NCI-H1694 (cell line): ENCODE data around the gene GPATCH8.

Experiments used
- DNase-seq: peaks from one replicate; lab custom pipeline; 2025; lab: John Stamatoyannopoulos, UW

GPATCH8 gene

DNA sequence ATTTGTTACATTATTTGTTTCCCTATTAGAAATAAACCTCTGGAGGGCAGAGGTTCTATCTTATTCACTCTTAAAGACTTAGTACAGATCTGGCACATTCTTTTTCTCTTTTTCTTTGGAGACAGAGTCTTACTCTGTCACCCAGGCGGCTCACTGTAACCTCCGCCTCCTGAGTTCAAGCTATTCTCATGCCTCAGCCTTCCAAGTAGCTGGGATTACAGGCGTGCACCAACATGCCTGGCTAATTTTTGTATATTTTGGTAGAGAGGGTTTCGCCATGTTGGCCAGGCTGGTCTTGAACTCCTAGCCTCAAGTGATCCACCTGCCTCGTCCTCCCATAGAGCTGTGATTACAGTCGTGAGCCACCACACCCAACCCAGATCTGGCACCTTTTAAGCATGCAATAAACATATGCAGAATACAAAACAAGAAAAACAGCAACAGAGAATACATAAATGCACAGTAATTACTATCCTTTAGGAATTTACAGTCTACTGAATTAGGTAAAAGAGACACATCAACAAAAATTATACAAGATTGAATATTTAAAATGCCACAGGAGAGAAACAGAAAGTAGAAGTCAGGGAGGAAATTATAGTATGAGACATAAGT is 52.1 kb downstream of the GPATCH8 start:
- DNase-seq, result no peak

DNA sequence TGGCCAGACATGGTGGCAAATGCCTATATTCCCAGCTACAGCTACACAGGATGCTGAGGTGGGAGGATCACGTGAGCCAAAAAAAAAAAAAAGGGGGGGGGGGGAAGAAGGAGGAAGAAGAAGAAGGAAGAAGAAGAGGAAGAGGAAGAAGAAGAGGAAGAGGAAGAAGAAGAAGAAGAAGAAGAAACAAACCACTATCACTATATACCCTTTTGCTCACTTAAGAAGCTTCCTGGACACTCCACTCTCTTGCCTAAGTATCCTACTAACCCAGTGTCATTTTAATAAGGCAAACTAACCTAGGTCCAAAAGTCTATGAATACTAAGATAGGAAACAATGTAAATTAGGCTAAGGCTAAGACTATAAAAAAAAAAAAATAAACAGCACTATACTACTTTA is 54.8 kb downstream of the GPATCH8 start:
- DNase-seq, result no peak

DNA sequence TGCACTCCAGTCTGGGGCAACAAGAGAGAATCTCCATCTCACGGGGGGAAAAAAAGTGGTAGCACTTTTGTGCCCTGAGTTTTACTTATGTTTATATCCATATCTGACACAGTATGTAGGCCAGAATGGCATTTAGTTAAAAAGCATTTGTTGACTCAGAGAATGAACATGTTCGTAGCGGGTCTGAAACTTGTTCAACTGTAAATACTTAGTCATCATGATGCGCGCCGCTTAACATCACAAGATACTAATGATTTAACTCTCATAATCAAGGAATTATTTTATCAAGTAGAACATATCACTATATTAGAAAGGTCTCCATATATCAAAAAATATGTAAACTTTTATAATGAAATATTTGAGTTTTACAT is 58.5 kb downstream of the GPATCH8 start:
- DNase-seq, result no peak

DNA sequence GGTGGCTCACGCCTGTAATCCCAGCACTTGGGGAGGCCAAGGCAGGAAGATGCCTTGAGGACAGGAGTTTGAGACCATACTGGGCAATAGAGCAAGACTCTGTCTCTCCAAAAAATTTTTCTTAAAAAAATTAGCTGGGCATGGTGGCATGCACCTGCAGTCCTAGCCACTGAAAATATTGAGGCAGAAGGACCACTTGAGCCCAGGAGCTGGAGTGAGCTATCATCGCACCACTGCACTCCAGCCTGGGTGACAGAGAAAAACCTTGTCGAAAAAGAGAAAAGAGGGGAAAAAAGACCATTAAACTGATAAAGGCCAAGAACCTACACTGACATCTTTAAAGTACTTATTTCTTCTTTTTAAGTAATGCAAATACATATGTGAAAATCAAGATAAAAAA is 60.4 kb downstream of the GPATCH8 start:
- DNase-seq, result no peak

DNA sequence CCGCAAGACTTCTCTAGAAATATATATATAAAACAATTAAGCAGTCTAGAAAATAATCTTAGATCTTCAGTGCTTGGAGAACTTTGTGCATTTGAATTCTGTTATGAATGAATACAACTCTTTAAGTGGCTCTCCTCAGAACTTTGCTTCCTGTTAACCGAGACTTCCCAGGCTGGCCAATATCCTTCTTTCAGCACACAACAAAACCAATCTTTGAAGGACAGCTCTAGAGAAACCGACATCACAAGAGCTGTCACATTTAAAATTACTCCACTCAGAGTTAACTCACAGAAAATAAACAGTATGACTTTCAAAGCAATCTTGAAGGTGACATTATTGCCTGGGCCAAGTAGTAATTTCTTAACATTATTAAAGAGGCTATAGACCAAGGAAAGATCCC is 64.0 kb downstream of the GPATCH8 start:
- no peak for DNase-seq

DNA sequence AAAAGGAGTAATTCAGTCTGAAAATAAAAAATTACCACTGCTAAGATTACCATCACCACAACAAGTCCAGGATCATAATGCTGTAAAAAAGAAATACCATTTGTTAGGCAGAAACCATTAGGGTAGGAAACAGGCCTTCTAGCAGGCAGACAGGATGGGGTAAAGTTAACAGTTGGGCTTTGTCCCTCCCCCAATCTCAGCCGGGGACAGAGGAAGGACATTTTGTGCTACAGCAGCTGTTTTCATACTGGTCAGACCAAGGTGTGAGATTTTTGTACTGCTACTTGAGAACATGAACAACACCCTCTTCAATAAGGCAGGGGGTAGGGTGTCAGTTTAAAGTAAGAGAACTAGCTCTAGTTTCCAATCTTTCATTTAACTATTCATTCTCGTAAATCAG is 64.6 kb downstream of the GPATCH8 start:
- no peak for DNase-seq

DNA sequence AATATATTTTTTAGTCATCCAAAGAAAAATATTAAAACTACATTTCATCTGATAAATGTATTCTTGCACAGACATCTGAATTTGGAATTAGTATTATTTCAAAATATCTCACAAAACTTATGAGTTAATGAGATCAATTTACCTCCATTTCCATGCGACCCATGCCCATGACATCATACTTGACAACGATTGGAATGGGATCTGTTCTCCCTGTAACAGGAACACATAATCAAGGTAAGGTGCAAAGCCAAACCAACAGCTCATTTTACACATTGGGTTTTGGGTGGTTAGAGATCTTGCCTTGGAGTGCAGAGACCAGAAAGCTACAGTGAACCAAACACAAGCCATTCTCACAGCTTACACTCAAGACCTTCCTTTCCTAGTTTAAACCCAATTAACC is 66.9 kb downstream of the GPATCH8 start:
- DNase-seq, result no peak

DNA sequence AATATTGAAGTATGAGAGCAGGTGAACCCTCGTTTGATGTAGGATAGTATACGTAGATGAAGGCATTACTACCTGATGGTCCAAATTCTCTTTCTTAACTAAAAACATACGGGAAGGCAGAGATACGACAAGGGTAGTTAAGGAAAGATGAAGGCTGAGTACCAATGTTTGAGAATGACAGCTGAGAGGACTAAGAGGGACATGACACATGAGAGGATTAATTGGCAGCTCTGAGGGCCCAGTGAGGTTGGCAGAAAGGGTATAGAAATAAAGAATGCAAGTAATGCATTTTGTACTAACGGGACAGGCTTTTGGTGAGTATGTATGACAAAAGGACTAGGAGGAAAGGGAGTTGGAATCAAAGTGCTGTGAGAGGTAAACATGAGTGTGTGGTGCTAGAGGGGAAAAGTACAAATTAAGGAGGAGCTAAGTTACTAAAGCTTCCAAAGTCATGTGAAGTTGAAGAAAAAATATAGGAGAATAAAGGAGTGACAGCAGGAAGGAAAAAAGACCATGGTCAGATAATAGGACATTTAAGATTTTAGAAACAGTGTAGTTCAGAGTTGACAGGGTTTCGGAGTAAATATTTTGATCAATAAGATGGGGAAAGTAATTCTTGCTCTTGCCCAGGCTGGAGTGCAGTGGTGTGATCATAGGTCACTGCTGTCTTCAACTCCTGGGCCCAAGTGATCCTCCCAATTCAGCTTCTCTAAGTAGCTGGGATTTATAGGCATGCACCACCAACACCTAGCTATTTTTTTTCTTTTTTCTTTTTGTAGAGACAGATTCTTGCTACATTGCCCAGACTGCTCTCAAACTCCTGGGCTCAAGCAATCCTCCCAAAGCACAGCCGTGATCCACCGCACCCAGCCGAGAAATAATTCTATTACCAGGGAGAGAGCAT is 70.7 kb downstream of the GPATCH8 start:
- DNase-seq, result no peak

DNA sequence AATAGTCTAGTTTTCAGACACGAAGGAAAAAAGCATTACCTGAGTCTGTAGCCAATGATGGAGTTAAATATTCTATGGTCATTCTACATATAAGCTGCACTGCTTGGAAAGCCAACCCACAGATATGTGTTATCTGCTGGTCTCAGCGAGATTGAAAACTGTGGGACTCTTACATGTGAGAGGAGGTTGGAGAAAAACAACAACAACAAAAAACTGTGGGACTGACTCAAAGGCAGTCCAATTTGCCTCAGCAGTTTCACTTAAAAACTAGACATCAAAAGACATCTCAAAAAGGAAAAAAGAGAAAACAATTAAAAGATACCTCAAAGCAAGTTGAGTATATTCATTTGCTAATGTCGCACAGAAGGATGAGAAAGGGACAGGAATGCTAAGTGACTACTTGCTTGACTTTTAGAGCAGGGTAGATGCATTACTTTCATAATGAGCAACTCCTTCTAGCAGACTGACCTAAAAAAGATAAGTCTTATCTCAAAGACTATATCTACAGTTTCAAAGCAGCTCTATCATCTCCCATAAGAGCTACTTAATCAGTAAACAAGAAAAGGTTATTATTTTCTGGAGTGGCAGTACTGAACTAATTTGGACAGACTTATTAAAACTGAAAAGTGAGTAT is 78.3 kb downstream of the GPATCH8 start:
- no peak for DNase-seq

DNA sequence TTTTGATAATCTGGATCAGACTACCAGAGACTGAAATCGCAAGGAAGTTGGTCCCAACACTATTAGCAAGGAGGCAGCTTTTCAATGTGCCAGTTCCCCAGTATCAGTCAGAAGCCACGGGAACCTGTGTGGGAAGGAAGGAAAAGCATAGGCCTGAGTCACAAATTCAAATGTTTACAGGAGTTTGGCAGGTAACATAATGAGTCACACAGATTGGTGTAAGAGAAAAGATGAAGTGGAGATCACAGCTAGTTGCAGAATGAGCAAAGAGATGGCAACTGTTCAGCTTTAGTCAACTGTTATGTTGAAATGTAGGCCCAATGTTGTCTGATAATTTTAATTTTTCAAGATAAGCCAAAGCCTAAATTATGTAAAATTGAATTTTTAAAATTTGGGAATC is 85.7 kb downstream of the GPATCH8 start:
- no peak for DNase-seq

DNA sequence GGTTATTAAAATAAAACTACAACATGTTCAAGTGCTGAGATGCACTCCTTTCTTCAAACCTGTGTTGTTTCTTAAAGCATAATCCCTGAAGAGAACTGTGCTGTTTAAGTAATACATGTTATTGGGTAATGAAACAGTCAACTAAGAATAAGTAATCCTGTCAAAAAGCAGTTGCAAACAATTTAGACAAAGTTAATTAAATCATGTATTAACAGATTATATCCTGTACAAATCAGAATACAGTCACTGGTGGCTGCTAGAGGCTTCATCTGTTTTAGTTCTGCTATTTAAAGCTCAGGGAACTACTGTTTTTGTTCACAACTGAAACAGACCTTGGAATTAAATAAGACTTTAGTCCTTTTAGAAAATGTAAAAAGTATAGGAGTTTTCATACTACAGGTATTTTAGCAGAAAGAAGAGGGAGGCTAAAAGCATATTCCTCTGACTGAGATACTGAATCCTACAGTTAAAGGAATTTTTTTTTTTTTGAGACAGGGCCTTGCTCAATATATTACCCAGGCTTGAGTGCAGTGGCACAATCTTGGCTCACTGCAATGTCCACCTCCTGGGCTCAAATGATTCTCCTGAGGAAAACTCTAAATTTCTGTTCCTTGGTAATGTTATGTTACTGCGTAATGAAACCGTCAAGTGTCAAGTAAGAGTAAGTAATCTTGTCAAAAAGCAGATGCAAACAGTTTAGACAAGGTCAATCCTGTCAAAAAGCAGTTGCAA is 86.5 kb downstream of the GPATCH8 start:
- DNase-seq, result no peak

DNA sequence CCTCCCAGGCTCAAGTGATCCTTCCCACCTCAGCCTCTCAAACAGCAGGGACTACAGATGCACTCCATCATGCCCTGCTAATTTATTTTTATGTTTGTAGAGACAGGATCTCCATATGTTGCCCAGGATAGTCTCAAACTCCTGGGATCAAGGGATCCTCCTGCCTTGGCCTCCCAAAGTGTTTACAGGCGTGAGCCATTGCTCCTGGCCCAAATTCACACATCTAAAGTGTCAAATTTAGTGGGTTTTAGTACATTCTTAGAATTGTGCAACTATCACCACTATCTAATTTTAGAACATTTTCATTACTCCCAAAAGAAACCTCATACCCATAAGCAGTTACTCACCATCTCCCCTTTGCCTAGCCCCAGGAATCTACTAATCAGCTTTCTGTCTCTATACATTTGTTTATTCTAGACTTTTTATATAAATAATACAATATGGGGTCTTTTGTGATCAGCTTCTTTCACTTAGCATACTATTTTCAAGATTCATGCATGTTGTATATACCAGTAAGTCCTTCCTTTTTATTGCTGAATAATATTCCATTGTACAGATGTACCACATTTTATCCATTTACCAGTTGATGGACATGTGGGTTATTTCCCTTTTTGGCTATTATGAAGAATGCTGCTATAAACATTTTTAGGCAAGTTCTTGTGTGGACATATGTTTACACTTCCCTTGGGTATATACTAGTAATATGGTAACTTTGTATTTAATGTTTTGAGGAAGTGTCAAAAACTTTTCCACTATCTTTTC is 88.6 kb downstream of the GPATCH8 start:
- DNase-seq, result no peak

DNA sequence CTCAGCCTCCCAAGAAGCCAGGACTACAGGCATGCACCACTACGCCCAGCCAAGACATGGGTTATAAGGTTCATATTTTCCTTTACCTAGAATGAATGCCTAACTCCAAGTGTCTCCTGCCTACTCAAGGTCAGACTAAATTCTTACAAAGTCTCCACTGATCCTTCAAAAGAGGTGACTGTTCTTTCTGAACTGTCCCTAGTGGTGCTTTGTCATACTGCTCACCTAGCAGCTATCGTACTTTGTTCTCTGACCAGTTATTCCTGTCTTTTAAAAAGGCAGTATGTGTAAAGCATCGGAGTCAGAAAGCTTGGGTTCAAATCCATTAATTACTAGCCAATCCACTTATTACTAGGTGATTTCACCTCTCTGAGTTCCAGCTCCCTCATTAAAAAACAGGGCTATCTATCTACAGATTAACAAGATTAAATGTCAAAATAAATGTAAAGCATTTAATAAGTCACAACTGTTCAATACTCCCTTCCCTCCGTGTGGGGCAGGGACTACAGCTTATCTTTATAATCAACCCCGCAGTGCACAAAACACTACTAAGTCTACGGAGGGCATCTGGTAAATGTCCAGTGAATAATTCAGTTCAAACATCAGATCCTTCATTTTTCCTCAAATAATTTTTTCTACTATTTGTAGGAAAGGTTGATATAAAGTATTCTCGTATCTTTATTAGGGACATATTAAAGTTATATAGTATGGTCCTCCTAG is 93.7 kb downstream of the GPATCH8 start:
- DNase-seq, result no peak

DNA sequence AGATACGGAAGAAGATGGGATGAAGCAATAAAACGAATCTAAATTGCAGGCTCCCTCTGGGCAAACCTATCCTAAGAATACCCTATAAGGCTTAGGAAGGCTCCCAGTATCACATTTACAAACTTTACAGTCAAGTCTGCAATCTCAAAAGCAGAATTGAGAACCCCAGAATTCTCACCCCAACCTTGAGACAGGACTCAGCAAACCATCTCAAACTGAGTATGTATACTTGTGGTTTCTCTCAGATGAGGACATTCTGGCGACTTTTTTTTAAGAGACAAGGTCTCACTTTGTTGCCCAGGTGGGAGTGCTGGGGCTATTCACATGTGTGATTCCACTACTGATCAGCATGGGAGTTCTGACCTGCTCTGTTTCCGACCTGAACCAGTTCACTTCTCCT is 94.4 kb downstream of the GPATCH8 start:
- DNase-seq, result no peak

DNA sequence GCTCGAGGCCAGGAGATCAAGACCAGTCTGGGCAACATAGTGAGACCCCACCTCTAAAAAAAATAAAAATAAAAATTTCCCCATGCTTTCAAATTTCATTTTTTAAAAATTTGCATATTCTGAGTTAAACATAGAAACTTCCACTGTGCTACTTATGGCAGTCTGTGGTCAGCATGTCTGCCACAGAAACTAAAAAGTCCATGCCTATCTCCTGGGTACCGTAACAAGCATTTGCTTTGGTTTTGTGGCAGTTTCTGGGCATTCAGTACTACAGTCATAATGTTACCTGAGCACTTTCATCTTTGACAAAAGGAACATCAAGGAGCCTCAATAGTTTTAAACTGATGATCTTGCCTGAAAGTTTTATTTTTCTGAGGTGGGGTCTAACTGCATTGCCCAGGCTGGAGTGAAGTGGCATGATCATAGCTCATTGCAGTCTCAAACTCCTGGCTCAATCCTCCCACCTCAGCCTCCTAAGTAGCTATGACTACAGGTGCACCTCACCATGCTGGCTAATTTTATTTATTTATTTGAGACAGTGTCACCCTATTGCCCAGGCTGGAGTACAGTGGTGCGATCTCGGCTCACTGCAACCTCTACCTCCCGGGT is 100.5 kb downstream of the GPATCH8 start:
- DNase-seq, result no peak

DNA sequence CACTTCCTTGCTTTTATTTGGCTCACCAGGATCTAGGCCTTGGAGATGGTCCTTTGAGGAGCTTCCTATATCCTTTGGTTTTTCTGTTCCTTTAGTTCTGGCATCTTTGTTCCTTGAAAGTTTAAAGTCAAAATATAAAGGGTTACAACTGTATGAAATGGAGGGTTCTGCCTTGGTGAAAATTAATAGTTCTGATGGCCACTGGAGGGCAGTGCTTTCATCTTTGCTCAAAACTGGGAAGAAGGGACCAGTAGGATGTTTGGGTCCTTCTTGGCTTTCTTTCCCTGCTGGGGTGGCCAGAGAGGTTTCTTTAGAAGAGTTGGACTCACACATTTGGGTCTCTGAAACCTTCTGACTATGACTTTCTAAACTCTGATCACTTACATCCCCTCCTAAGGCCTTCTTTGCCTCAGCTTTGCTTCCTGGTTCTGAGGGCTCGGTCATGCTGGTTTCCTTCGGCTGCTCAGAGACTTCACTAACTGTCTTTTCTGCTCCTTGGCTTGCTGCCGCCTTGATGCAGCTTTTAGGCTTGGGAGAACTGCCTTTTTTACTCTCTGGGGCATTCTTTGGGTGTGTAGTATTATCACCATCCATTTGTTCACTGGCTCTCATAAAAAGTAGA is 102.9 kb downstream of the GPATCH8 start:
- DNase-seq, result no peak

DNA sequence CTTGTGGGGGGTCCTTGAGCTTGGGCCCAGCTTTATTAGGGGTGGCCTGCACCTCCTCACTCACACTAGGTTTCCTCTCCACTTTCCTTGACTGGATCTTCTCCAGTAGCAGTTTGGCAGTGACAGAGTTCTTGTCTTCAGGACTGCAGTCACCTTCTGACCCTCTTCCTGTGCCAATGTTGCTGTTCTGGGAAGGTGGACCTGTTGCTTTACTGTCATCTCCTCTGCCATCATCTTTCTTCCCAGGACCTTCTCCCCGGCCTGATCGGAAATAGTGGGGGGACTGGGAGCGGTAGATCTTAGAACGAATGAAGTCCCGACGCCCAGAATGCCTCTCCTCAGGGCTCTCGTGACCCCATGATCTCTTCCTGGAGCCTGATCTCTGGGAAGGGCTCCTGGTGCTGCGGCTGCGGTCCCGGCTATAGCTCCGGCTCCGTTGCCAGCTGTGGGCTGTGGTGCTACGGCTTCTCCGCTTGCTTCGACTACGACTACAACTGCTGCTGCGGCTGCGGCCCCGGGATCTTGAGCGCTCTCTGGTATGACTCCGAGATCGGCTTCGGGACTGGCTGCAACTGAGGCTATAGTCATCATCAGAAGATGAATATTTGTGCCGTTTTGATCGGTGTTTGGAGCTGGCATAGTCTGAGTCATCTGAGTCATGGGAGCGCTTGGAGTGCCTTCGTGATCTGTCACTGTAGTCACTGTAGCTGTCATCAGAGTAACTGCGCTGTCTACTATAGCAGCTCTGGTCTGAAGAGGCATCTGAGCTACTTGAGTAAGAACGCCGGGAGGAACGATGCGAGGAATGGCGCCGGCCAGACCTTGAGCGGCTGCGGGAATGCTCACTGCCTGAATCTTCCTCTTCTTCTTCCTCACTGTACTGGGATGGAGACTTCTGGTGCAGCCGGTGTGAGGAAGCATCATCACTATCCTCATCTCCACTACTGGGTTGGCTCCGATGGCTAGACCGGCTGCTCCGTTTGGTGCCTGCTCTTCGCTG is 104.2 kb downstream of the GPATCH8 start:
- no peak for DNase-seq

DNA sequence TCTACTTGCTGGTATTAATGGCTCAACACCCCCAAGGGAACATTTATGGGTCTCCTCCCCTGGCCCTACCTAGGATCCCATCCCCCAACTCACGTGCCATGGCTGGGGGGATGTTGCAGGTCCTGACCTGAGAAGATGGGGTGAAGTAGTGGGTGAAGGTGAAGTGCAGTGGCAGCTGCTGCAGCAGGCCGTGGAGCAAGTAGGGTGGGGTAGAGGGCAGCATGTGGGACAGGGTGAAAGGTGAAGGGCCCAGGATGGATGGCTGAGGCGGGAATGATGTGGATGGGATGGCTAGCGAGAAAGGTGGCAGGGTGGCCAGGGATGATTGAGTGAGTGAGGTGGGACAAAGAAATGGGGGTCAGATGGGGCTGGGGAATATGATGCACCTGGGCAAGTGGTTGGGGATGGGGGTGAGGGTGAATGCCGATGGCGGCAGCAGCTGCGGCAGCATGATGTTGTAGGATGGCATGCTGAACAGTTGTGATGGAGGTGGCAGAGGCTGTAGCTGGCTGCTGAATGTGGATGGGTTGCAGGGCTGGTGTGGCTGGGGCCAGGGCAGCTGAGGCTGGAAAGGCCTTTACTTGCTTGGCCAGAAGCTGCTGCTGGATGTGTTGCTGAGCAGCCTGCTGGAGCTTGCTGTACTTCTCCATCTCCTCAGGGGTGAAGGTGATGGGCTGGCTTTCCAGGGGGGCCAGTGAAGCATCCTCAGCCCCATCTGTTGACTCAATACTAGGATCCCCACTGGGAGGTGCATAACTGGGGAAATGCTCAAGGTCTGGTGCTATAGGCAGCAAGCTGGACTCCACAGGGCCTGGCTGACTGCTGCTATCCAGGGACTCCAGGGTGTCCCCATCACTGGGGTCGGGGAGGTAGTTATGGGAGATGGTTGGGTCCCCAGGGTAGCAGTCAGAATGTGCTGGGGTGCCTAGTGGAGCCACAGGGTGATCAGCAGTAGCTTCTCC is 105.4 kb downstream of the GPATCH8 start:
- DNase-seq, result no peak
